ENCODE measurements around the gene GSPT1. TPM values are rescaled to one million over a fixed set of nuclear protein-coding genes. Genes with fewer than 3 reads are reported as not detected.
A peak's percentile ranks its signal among the peaks of the same experiment; 100 is the strongest.
"Not testable (repeated sequence)": the region's sequence is repeated elsewhere in the genome, so short reads cannot be mapped to it uniquely, and the experiment has no call there.

GSPT1 gene
- 60.5 TPM for total RNA-seq

- Histone ChIP-seq H3K9me3 (ENCODE audit: control insufficient read depth in 3 of 3, low read length in 3 of 3) (no peaks in the 10 kb centered on the region), H3K36me3 (ENCODE audit: control insufficient read depth in 3 of 3, insufficient read depth in 3 of 3, low read length in 3 of 3) (no peaks in the 10 kb centered on the region), H3K4me1 (ENCODE audit: control insufficient read depth in 3 of 3, insufficient read depth in 3 of 3, low read length in 3 of 3) (peaks cover 15 to 28% (median 19%) of the 10 kb centered on the region in 3 donors), H3K4me3 (ENCODE audit: low read length in 3 of 3) (peak within 1 kb of the TSS; percentile 89 to 93 (median 90)), H3K27ac (ENCODE audit: low read depth, low read length) (peak within 1 kb of the TSS; percentile 89), H3K27me3 (ENCODE audit: control insufficient read depth in 3 of 3, insufficient read depth in 3 of 3, low read length in 3 of 3) (no peaks in the 10 kb centered on the region), H3K9ac (ENCODE audit: low read depth in 1 of 3, low read length in 3 of 3) (peak within 1 kb of the TSS; percentile 84 to 90 (median 89))
These were observed at the start of gene GSPT1 for GRCh38 chr16:11915644-11916523. Gene GSPT1 (minus strand): TSS chr16:11915956. CDS start chr16:11915720, 236 bp downstream.

GRCh38 chr16:11964761-11965551 is 49.2 kb upstream of the GSPT1 start, which contains the start of gene TNFRSF17:
Gene TNFRSF17 (plus strand): TSS chr16:11965210. CDS start chr16:11965325, 115 bp downstream.
- H3K9me3 ChIP-seq (ENCODE audit: control insufficient read depth in 3 of 3, low read length in 3 of 3) = no peaks in the 10 kb centered on the region
- H3K4me3 ChIP-seq (ENCODE audit: low read length in 3 of 3) = no peak within 1 kb of the TSS
- H3K36me3 ChIP-seq (ENCODE audit: control insufficient read depth in 3 of 3, insufficient read depth in 3 of 3, low read length in 3 of 3) = no peaks in the 10 kb centered on the region
- no peaks in the 10 kb centered on the region for H3K27me3 ChIP-seq (ENCODE audit: control insufficient read depth in 3 of 3, insufficient read depth in 3 of 3, low read length in 3 of 3)
- H3K9ac ChIP-seq (ENCODE audit: low read depth in 1 of 3, low read length in 3 of 3) = no peak within 1 kb of the TSS
- no peak within 1 kb of the TSS for H3K27ac ChIP-seq (ENCODE audit: low read depth, low read length)
- no peaks in the 10 kb centered on the region for H3K4me1 ChIP-seq (ENCODE audit: control insufficient read depth in 3 of 3, insufficient read depth in 3 of 3, low read length in 3 of 3)

GRCh38 chr16:11963706-11964105 is 48.0 kb upstream of the GSPT1 start:
- Histone ChIP-seq H3K4me1 (ENCODE audit: control insufficient read depth in 3 of 3, insufficient read depth in 3 of 3, low read length in 3 of 3) (no peaks in the 10 kb centered on the region), H3K9me3 (ENCODE audit: control insufficient read depth in 3 of 3, low read length in 3 of 3) (no peaks in the 10 kb centered on the region), H3K9ac (ENCODE audit: low read depth in 1 of 3, low read length in 3 of 3) (no peak overlapping the region), H3K36me3 (ENCODE audit: control insufficient read depth in 3 of 3, insufficient read depth in 3 of 3, low read length in 3 of 3) (no peaks in the 10 kb centered on the region), H3K27me3 (ENCODE audit: control insufficient read depth in 3 of 3, insufficient read depth in 3 of 3, low read length in 3 of 3) (no peaks in the 10 kb centered on the region), H3K4me3 (ENCODE audit: low read length in 3 of 3) (no peak overlapping the region), H3K27ac (ENCODE audit: low read depth, low read length) (no peak overlapping the region)

GRCh38 chr16:11962978-11963377 is 47.2 kb upstream of the GSPT1 start:
- H3K9me3 ChIP-seq (ENCODE audit: control insufficient read depth in 3 of 3, low read length in 3 of 3); H3K36me3 ChIP-seq (ENCODE audit: control insufficient read depth in 3 of 3, insufficient read depth in 3 of 3, low read length in 3 of 3); H3K27ac ChIP-seq (ENCODE audit: low read depth, low read length); H3K4me3 ChIP-seq (ENCODE audit: low read length in 3 of 3); H3K4me1 ChIP-seq (ENCODE audit: control insufficient read depth in 3 of 3, insufficient read depth in 3 of 3, low read length in 3 of 3); H3K9ac ChIP-seq (ENCODE audit: low read depth in 1 of 3, low read length in 3 of 3); H3K27me3 ChIP-seq (ENCODE audit: control insufficient read depth in 3 of 3, insufficient read depth in 3 of 3, low read length in 3 of 3): not testable (repeated sequence)

- not testable (repeated sequence) for H3K27me3 ChIP-seq (ENCODE audit: control insufficient read depth in 3 of 3, insufficient read depth in 3 of 3, low read length in 3 of 3); H3K9ac ChIP-seq (ENCODE audit: low read depth in 1 of 3, low read length in 3 of 3); H3K36me3 ChIP-seq (ENCODE audit: control insufficient read depth in 3 of 3, insufficient read depth in 3 of 3, low read length in 3 of 3); H3K4me3 ChIP-seq (ENCODE audit: low read length in 3 of 3); H3K4me1 ChIP-seq (ENCODE audit: control insufficient read depth in 3 of 3, insufficient read depth in 3 of 3, low read length in 3 of 3); H3K9me3 ChIP-seq (ENCODE audit: control insufficient read depth in 3 of 3, low read length in 3 of 3); H3K27ac ChIP-seq (ENCODE audit: low read depth, low read length)
These were observed 46.7 kb upstream of the GSPT1 start for GRCh38 chr16:11962457-11962856.

GRCh38 chr16:11957591-11958395 is 42.0 kb upstream of the GSPT1 start:
- Histone ChIP-seq H3K4me3 (ENCODE audit: low read length in 3 of 3) (no peak overlapping the region), H3K9me3 (ENCODE audit: control insufficient read depth in 3 of 3, low read length in 3 of 3) (no peaks in the 10 kb centered on the region), H3K27me3 (ENCODE audit: control insufficient read depth in 3 of 3, insufficient read depth in 3 of 3, low read length in 3 of 3) (no peaks in the 10 kb centered on the region), H3K36me3 (ENCODE audit: control insufficient read depth in 3 of 3, insufficient read depth in 3 of 3, low read length in 3 of 3) (no peaks in the 10 kb centered on the region), H3K9ac (ENCODE audit: low read depth in 1 of 3, low read length in 3 of 3) (no peak overlapping the region), H3K27ac (ENCODE audit: low read depth, low read length) (no peak overlapping the region), H3K4me1 (ENCODE audit: control insufficient read depth in 3 of 3, insufficient read depth in 3 of 3, low read length in 3 of 3) (no peaks in the 10 kb centered on the region)

- Histone ChIP-seq H3K27ac (ENCODE audit: low read depth, low read length) (no peak overlapping the region), H3K4me1 (ENCODE audit: control insufficient read depth in 3 of 3, insufficient read depth in 3 of 3, low read length in 3 of 3) (no peaks in the 10 kb centered on the region), H3K27me3 (ENCODE audit: control insufficient read depth in 3 of 3, insufficient read depth in 3 of 3, low read length in 3 of 3) (no peaks in the 10 kb centered on the region), H3K4me3 (ENCODE audit: low read length in 3 of 3) (no peak overlapping the region), H3K9me3 (ENCODE audit: control insufficient read depth in 3 of 3, low read length in 3 of 3) (no peaks in the 10 kb centered on the region), H3K9ac (ENCODE audit: low read depth in 1 of 3, low read length in 3 of 3) (no peak overlapping the region), H3K36me3 (ENCODE audit: control insufficient read depth in 3 of 3, insufficient read depth in 3 of 3, low read length in 3 of 3) (no peaks in the 10 kb centered on the region)
These were observed 40.8 kb upstream of the GSPT1 start for GRCh38 chr16:11956558-11956957.

- Histone ChIP-seq H3K9ac (ENCODE audit: low read depth in 1 of 3, low read length in 3 of 3) (no peak overlapping the region), H3K9me3 (ENCODE audit: control insufficient read depth in 3 of 3, low read length in 3 of 3) (no peaks in the 10 kb centered on the region)
These were observed 40.0 kb upstream of the GSPT1 start for GRCh38 chr16:11955713-11956123.

GRCh38 chr16:11953576-11953975 is 37.8 kb upstream of the GSPT1 start:
- not testable (repeated sequence) for H3K4me1 ChIP-seq (ENCODE audit: control insufficient read depth in 3 of 3, insufficient read depth in 3 of 3, low read length in 3 of 3); H3K9ac ChIP-seq (ENCODE audit: low read depth in 1 of 3, low read length in 3 of 3); H3K36me3 ChIP-seq (ENCODE audit: control insufficient read depth in 3 of 3, insufficient read depth in 3 of 3, low read length in 3 of 3); H3K9me3 ChIP-seq (ENCODE audit: control insufficient read depth in 3 of 3, low read length in 3 of 3); H3K27me3 ChIP-seq (ENCODE audit: control insufficient read depth in 3 of 3, insufficient read depth in 3 of 3, low read length in 3 of 3); H3K4me3 ChIP-seq (ENCODE audit: low read length in 3 of 3); H3K27ac ChIP-seq (ENCODE audit: low read depth, low read length)

More at GRCh38 chr16:11955713-11956123, 40.0 kb upstream of the GSPT1 start:
- Histone ChIP-seq H3K27me3 (ENCODE audit: control insufficient read depth in 3 of 3, insufficient read depth in 3 of 3, low read length in 3 of 3) (no peaks in the 10 kb centered on the region), H3K36me3 (ENCODE audit: control insufficient read depth in 3 of 3, insufficient read depth in 3 of 3, low read length in 3 of 3) (no peaks in the 10 kb centered on the region), H3K4me3 (ENCODE audit: low read length in 3 of 3) (no peak overlapping the region), H3K4me1 (ENCODE audit: control insufficient read depth in 3 of 3, insufficient read depth in 3 of 3, low read length in 3 of 3) (no peaks in the 10 kb centered on the region), H3K27ac (ENCODE audit: low read depth, low read length) (no peak overlapping the region)

Data from skeletal muscle tissue (tissue), 4 donors.